Astrocyte of the spinal cord (primary cell): Measurements from ENCODE around the gene GABRA4.

Experiments used
- DNase-seq: peaks from one replicate; pipeline ENCODE4 v3.0.0; 2011; ENCODE audit warnings: low read depth, low spot score
- H3K4me3 ChIP-seq: 2 replicates; pipeline ENCODE4 v1.5.1; 2011; ENCODE audit warnings: low read depth, mild to moderate bottlenecking, low read length, moderate library complexity
- CTCF ChIP-seq: IDR thresholded peaks from 2 replicates; pipeline ENCODE4 v1.5.1; 2012; ENCODE audit warnings: low read depth, mild to moderate bottlenecking, low read length, inconsistent platforms
- in situ Hi-C: cut with HindIII; loops from 2 replicates; pipeline ENCODE4 v1.10.0; 2017; ENCODE audit warnings: low sequenced_read_pairs

Gene GABRA4

DNA sequence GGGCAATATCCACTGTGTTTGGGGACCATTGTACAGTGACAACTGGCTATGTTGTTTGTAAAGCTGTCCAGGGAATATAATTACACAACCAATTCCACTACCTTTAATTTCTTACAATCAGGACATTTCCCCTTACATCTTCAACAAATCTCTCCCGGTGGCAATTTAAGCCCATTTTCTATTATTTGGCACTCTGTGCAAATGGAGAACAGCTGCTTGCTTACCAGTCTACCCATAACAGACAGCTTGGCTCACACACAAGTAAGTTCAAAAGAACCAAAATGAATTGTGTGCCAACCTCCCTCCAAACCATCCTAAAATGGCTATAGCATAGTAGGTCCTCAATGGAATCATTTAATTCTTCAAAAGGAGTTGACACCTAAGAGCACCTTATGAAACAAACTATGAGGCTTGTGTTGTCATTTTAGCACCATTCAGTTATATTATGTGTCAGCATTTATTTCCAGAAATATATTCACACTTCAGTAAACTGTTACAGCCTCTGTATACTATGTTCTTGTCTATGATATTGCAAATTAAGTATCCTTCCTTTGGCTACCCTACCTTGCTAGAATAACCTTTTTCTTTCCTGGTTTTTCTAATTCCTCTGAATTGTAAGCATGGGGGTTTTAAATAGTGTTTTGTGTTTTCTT is 18.4 kb downstream of the GABRA4 start:
- H3K4me3 ChIP-seq, result no peak overlapping the region
- no peak for DNase-seq
- in situ Hi-C loops, result no loop called here
- TF ChIP-seq CTCF, result no peak

GRCh38 chr4:46968847-46969246 is 24.5 kb downstream of the GABRA4 start:
- DNase-seq, result no peak
- TF ChIP-seq CTCF, result no peak
- in situ Hi-C loops, result no loop called here
- no peak overlapping the region for H3K4me3 ChIP-seq

GRCh38 chr4:46967631-46968030 is 25.8 kb downstream of the GABRA4 start:
- no peak overlapping the region for H3K4me3 ChIP-seq
- in situ Hi-C loops, result no loop called here
- no peak for TF ChIP-seq CTCF
- DNase-seq, result no peak

DNA sequence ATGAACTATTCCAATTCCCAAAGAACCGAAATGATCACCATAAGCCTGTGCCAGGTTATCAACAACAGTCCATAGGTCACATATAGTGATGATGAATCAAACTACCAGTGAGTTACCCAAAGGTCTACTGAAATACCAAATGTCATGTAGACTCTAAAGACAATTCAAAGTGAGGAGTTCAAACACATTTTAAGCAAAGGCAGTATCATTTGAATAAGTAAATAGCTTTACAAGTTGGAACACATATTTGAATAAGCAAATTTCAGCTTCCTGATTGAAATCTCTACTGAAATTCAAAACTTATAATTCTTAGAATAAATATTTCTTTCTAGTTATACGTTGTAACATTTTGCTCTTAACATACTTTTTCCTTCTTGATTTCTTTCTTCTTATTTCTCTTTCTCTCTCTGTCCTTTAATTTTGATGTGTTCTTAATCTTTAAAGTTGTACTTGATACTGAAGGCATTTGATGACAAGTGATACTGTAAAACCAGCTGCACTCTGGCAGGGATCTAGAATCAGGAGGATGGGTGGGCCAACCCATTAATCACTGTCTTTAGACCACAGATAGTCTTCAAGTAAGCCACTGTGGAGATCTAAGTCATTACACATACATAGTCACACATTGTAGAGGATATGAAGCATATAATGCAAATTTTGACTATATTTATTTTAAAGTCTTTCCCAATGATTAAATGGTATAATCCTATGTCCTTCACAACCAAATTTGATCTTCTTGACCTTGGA is 34.5 kb downstream of the GABRA4 start:
- in situ Hi-C loops, result no loop called here
- no peak for DNase-seq
- H3K4me3 ChIP-seq, result no peak overlapping the region
- no peak for TF ChIP-seq CTCF

DNA sequence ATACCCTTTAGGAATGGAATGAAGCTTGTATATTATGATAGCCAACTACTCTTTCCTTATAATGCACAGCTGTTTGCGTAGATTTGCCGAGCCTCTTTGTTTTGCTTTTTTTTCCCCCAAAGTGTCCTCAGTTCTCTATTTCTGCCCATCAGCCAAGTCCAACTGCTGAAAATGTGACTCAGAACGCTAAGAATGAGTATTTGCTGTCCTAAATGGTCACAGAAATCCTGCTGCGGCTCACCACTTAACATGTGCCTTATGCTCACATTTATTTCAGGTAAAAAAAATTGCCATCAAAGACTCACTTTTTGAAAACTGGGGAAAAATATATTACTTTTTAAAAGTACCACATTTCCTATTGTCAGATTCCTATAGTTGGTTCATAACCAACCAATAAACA is 36.9 kb downstream of the GABRA4 start:
- H3K4me3 ChIP-seq, result no peak overlapping the region
- in situ Hi-C loops, result no loop called here
- TF ChIP-seq CTCF, result no peak
- DNase-seq, result no peak

- no peak overlapping the region for H3K4me3 ChIP-seq
- no peak for DNase-seq
- TF ChIP-seq CTCF, result no peak
- in situ Hi-C loops, result no loop called here
Observed at GRCh38 chr4:46955601-46956000, 37.8 kb downstream of the GABRA4 start.
